ENCODE data around the gene CPLX1. TPM values are rescaled to one million over a fixed set of nuclear protein-coding genes. Genes with fewer than 3 reads are reported as not detected.

Gene CPLX1
- total RNA-seq, 2 donors from 2014 or later, result 1.0 to 1.9 TPM

DNA sequence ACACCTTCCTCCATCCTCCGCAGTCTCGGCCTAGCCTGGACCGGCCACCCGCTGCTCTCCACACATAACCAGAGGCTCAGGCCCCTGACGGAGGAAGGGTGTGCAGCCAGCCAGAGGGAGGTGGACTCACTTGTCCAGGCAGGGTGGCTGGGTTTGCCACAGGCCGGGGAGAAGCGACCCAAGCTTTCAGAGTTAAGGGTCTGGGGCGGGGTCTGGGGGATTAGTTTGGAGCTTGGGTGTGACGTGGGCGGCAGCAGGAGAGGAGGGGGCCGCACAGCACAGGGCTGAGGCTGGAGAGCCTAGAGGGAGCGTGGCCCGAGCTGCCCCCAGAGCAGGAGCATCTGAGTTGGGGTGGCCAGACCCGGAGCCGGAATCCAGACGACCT, 22.4 kb upstream of the CPLX1 start:
- Histone ChIP-seq H3K4me3 (ENCODE audit: low read length) (no peak overlapping the region), H3K4me1 (ENCODE audit: control insufficient read depth, insufficient read depth, low read length) (no peaks in the 10 kb centered on the region), H3K27me3 (ENCODE audit: control insufficient read depth, insufficient read depth, low read length, poor library complexity, severe bottlenecking) (no peaks in the 10 kb centered on the region), H3K27ac (ENCODE audit: low read depth, low read length) (no peak overlapping the region), H3K9me3 (ENCODE audit: control insufficient read depth, low read length) (no peaks in the 10 kb centered on the region), H3K9ac (ENCODE audit: extremely low read depth, low read length, poor library complexity, severe bottlenecking) (no peak overlapping the region), H3K36me3 (ENCODE audit: control insufficient read depth, insufficient read depth, low read length) (peaks cover 10% of the 10 kb centered on the region)
- Mint-ChIP-seq H3K27ac (no peak overlapping the region), H3K4me1 (no peaks in the 10 kb centered on the region), H3K4me3 (no peak overlapping the region), H3K9me3 (no peaks in the 10 kb centered on the region), H3K36me3 (ENCODE audit: low read depth) (peaks cover 38% of the 10 kb centered on the region), H3K27me3 (ENCODE audit: insufficient read depth) (no peaks in the 10 kb centered on the region)
- DNase-seq, result no peak
- TF ChIP-seq, protein P1, sequence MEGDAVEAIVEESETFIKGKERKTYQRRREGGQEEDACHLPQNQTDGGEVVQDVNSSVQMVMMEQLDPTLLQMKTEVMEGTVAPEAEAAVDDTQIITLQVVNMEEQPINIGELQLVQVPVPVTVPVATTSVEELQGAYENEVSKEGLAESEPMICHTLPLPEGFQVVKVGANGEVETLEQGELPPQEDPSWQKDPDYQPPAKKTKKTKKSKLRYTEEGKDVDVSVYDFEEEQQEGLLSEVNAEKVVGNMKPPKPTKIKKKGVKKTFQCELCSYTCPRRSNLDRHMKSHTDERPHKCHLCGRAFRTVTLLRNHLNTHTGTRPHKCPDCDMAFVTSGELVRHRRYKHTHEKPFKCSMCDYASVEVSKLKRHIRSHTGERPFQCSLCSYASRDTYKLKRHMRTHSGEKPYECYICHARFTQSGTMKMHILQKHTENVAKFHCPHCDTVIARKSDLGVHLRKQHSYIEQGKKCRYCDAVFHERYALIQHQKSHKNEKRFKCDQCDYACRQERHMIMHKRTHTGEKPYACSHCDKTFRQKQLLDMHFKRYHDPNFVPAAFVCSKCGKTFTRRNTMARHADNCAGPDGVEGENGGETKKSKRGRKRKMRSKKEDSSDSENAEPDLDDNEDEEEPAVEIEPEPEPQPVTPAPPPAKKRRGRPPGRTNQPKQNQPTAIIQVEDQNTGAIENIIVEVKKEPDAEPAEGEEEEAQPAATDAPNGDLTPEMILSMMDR (conservative IDR thresholded peaks at IDR 0.05), result no peak
- 95 to 98% methylated on average over 9 to 16 of the region's 16 CpGs for WGBS, 2 experiments (ENCODE audit: insufficient coverage in 1 of 2, insufficient read length in 1 of 2)

DNA sequence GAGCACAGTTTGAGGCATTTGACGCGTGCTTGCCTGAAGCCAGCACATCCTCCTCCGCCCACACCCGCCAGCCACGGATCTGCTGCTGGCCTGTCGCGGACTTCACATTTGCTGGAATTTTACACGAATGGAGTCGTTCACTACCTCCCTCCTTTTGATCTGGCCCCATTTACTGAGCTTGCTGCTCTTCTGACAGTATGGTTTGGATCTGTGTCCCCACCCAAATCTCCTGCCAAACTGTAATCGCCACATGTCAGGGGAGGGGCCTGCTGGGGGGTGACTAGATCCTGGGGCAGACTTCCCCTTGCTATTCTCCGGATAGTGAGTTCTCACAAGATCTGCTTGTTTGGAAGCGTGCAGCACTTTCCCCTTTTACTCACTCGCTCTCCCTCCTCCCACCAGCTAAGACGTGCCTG, 19.9 kb upstream of the CPLX1 start:
- Mint-ChIP-seq H3K36me3 (ENCODE audit: low read depth) (peaks cover 34% of the 10 kb centered on the region), H3K9me3 (no peaks in the 10 kb centered on the region), H3K27ac (no peak overlapping the region), H3K27me3 (ENCODE audit: insufficient read depth) (no peaks in the 10 kb centered on the region), H3K4me1 (no peaks in the 10 kb centered on the region), H3K4me3 (no peak overlapping the region)
- Histone ChIP-seq H3K4me1 (ENCODE audit: control insufficient read depth, insufficient read depth, low read length) (no peaks in the 10 kb centered on the region), H3K27me3 (ENCODE audit: control insufficient read depth, insufficient read depth, low read length, poor library complexity, severe bottlenecking) (no peaks in the 10 kb centered on the region), H3K4me3 (ENCODE audit: low read length) (no peak overlapping the region), H3K36me3 (ENCODE audit: control insufficient read depth, insufficient read depth, low read length) (no peaks in the 10 kb centered on the region), H3K9me3 (ENCODE audit: control insufficient read depth, low read length) (no peaks in the 10 kb centered on the region), H3K27ac (ENCODE audit: low read depth, low read length) (no peak overlapping the region), H3K9ac (ENCODE audit: extremely low read depth, low read length, poor library complexity, severe bottlenecking) (no peak overlapping the region)
- DNase-seq, result no peak
- WGBS, 2 experiments (ENCODE audit: insufficient coverage in 1 of 2, insufficient read length in 1 of 2), result 88 to 96% methylated on average over 14 of the region's 14 CpGs
- TF ChIP-seq, protein P1 (conservative IDR thresholded peaks at IDR 0.05), result no peak

DNA sequence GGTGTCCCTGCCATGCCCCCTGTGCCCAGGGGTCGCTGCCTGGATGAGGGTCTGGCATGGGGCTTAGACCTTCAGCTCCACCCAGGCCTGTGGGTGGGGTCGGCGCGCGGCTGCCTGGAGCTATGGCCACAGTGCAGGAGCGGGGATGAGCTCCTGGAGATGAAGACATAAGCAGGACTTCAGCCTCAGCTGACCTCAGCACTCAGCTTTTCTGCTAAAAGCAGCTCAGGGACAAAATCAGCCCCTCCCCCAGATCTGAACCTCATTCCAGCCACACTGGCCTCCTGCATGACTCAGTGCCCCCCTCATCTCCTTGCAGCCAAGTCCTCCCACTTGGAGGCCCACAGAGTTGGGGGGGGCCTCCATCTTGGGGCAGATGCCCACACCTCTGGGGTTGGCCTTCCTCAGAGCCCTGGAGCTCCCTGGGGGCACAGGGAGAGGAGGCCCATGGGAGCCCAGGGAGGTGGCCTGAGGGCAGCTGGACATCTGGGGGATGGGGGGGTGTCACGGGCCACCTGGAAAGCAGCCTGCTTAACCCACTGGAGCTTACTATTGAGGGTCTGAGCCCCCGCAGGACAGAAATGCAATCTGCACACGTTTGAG, 19.4 kb upstream of the CPLX1 start:
- H3K9ac ChIP-seq (ENCODE audit: extremely low read depth, low read length, poor library complexity, severe bottlenecking), result no peak overlapping the region
- no peak overlapping the region for H3K4me3 ChIP-seq (ENCODE audit: low read length)
- WGBS, 2 experiments (ENCODE audit: insufficient coverage in 1 of 2, insufficient read length in 1 of 2), result 88 to 89% methylated on average over 8 to 9 of the region's 9 CpGs
- DNase-seq, result no peak
- H3K9me3 ChIP-seq (ENCODE audit: control insufficient read depth, low read length), result no peaks in the 10 kb centered on the region
- H3K36me3 Mint-ChIP-seq (ENCODE audit: low read depth), result peaks cover 33% of the 10 kb centered on the region
- H3K27me3 ChIP-seq (ENCODE audit: control insufficient read depth, insufficient read depth, low read length, poor library complexity, severe bottlenecking), result no peaks in the 10 kb centered on the region
- no peaks in the 10 kb centered on the region for H3K27me3 Mint-ChIP-seq (ENCODE audit: insufficient read depth)
- H3K36me3 ChIP-seq (ENCODE audit: control insufficient read depth, insufficient read depth, low read length), result no peaks in the 10 kb centered on the region
- H3K4me3 Mint-ChIP-seq, result no peak overlapping the region
- no peaks in the 10 kb centered on the region for H3K4me1 ChIP-seq (ENCODE audit: control insufficient read depth, insufficient read depth, low read length)
- H3K9me3 Mint-ChIP-seq, result no peaks in the 10 kb centered on the region
- no peaks in the 10 kb centered on the region for H3K4me1 Mint-ChIP-seq
- H3K27ac ChIP-seq (ENCODE audit: low read depth, low read length), result no peak overlapping the region
- H3K27ac Mint-ChIP-seq, result no peak overlapping the region
- TF ChIP-seq, protein P1 (conservative IDR thresholded peaks at IDR 0.05), result no peak
